Stomach (tissue), 4 donors: Measurements from ENCODE around the gene COL18A1.

Experiments
- CTCF ChIP-seq, 7 experiments: fragments of 450-650 bp in 4 of 7; fragments of 200-600 bp in 3 of 7; sonication (generic) in 3 of 7; IDR thresholded peaks; one replicate each; pipeline ENCODE4 v1.5.1; 2016 to 2019; ENCODE audit warnings: antibody characterized with exemption in 7 of 7, control low read depth in 2 of 7, mild to moderate bottlenecking in 1 of 7
- EP300 ChIP-seq: sonication (generic); formaldehyde crosslinking; IDR thresholded peaks from one replicate; pipeline ENCODE4 v1.6.1; 2017; ENCODE audit warnings: antibody characterized with exemption
- POLR2A ChIP-seq, 4 donors: fragments of 450-650 bp; IDR thresholded peaks; one replicate each; pipeline ENCODE4 v1.6.1; 2016; ENCODE audit warnings: antibody characterized with exemption in 4 of 4, control low read depth in 2 of 4, mild to moderate bottlenecking in 1 of 4, moderate library complexity in 1 of 4
- POLR2AphosphoS5 ChIP-seq, 3 donors: sonication (generic); formaldehyde crosslinking; IDR thresholded peaks; one replicate each; pipeline ENCODE4 v1.6.1; 2016; ENCODE audit warnings: antibody characterized with exemption in 3 of 3

DNA sequence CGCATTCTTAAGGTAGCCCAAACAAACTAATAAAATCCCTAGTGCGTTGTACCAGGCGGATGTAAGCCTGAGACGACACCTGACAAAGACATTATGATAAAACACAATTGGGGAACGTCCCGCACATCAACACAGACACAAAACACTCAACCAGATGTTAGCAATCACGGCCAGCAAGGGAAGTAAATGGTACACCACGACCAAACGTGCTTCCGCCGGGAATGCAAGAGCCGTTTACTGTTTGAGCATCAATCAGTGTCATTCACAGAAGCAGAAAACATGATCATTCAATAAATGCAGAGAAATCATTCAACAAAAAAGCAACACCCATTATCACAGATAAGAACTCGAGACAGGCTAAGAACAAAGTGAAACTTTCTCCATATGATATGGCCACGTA, 49.4 kb upstream of the COL18A1 start:
- TF ChIP-seq POLR2A (IDR thresholded peaks at IDR 0.05) (no peak), CTCF (IDR thresholded peaks at IDR 0.05) (no peak), EP300 (no peak), POLR2AphosphoS5 (IDR thresholded peaks at IDR 0.05) (no peak)
